GM18520 (cell line): ENCODE results near the gene ABRAXAS1.

Experiments used
- ATAC-seq: cut with Tn5 transposase; IDR thresholded peaks from one replicate; pipeline ENCODE4 v1.9.1; 2021; ENCODE audit not compliant: unreplicated experiment

ABRAXAS1 gene

DNA sequence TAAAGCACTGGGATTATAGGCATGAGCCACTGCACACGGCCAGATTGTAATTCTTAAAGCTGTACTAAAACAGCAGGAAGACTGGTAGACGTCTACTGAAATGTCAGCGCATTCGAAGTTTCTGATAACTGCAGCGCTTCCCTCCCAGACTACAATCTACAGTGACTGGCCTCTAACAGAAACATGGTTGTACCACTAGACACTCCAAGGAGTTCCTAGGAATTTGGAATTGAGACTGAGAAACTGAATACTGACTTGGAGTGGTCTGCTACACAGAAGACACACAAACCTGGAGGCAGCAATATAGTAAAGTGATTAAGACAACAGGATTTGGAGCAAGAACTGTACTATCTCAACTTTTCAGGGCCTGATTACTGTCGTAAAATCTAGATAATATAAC is 30.2 kb downstream of the ABRAXAS1 start:
- ATAC-seq = no peak

DNA sequence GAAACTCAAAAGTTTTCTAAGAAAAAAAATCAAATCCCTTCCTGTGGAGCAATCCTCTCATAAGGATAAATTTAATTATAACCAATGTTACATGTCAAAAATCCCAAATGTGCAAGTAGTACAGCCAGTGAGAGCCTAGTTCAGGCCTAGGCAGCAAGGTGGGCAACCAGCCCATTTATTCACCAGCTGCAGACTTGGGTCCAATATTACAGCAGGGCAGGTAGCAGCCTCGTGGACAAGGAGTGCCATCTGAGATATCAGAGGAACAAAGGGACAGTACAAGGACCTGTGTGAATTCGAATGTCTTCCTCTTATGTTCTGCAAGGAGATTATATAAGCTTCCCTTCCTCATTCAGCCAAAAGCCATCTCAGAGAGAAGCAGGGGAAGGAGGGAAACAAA is 35.9 kb downstream of the ABRAXAS1 start:
- ATAC-seq = no peak

DNA sequence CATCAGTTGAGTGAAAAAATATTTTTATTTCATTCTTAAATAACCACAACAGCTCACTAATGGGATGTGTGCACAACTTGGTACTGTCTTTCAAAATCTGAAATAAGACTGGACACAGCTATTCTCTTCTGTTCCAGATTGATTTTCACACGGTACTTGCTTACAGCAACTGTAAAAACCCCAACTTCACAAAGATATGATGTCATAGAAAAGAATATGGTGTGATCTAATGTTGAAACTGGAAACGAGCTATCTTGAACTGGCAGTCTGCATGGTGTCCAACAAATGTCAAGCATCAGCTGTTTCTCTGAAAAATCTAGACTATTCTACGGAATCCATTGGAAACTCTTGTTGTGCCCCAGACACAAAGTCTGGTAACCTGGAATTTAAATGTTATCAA is 44.0 kb downstream of the ABRAXAS1 start:
- ATAC-seq = no peak

DNA sequence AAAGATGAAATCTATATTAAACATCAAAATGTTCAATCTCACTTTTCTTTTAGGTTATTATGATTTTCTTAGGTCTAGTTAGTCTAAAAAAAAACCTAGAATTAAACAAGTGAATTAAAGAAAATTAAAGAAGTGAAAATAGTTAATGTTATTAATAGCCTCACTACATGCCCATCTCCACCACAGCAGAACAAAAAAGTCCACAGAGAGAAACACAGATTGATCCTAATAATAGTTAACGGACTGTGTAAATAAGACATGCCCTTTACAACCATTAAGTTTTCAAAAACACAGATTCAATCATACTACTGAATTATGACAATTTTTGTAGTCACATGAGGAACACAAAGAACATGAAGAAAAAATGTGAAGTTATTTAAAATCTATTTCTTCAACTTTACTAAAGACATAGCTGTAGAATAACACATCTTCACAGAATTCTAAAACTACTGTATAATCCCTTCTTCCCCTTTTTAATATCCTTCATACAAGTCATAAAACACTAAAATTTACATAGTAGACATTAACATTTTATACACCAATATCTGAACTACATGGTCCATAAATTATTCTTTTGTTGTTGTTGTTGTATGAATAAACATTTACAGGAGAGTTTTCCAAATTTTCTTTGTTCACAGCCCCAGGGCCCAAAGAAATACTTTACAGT is 44.6 kb downstream of the ABRAXAS1 start:
- no peak for ATAC-seq

DNA sequence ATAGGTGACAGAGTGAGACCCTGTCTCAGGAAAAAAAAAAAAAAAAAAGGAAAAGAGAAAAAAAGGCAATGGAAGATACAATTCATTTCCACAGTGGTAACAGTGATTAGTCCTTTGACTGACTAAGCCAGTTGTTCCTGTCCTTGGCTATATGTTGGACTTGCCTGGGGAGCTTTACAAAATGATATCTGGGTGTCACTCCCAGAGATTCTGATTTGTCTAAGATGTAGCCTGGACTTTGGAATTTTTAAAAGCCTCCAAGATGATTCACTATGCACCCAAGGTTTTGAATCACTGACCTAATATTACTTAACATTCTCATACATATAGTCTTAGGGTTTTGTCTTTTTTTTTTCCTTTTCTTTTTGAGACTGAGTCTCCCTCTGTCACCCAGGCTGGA is 46.2 kb downstream of the ABRAXAS1 start:
- no peak for ATAC-seq

DNA sequence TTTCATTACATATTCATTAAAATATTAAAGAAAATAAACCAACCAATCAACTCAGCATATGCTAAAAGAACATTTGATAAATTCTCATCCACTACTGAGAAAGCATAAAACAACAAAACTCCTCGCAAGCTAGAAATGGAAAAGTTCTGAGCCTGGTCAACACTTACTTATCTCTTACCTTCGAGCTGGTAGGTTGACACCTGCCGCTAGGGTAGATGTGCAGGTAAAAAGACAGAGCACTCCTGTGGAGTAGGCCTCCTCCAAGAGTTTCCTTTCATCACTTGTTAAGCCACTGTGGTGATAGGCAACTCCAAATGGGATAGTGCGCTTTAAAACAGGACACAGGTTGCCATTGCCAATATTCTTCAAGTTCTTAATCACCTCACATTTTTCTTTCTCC is 48.2 kb downstream of the ABRAXAS1 start:
- no peak for ATAC-seq

- ATAC-seq = no peak
These were observed 53.7 kb downstream of the ABRAXAS1 start for GRCh38 chr4:83431200-83431599.

GRCh38 chr4:83418211-83418610 is 66.7 kb downstream of the ABRAXAS1 start:
- no peak for ATAC-seq

GRCh38 chr4:83417566-83417965 is 67.3 kb downstream of the ABRAXAS1 start:
- ATAC-seq = no peak

DNA sequence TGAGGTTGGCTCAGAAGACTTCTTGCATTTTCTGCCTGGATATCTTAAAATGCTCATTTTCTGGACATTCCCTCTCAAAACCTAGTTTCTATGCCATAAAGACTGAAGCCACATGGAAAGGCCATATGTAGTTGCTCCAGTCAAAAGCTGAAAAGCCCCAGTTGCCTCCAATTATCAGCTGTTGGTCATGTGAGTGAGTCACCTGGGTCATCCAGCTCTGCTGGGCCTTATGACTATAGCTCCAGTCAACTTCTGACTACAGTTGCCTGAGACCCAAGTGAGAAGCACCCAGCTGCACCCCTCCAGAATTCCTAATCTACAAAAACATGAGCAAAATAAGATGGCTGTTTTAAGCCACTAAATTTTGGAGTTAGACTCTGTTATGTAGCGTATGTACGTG is 71.2 kb downstream of the ABRAXAS1 start:
- ATAC-seq = no peak
